GM10847 (cell line): Measurements from ENCODE around the gene IFT43.

Source experiments
- POLR2A ChIP-seq: IDR thresholded peaks from 2 replicates; pipeline ENCODE4 v1.6.1; 2011; ENCODE audit not compliant: insufficient read length; ENCODE audit errors: extremely low read depth

Gene IFT43

DNA sequence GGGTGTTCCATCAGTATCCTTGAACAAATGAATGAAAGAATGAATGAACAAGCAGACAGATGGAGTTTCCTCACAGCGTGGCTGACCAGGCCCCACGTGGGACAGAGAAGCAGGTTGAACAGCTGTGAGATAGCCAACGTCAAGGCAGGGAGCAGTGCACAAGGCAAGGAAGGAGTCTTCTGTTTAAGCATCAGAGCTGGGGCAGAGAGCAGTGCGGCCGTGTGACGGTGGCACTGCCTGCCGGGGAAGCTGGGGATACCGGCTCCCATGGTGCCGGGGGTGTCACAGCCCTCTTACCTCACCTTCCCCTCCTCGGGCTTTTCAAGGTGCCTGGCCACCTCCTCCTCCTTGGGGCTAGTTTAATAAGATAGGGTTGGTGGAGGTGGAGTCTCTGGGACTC lies 92.9 kb downstream of the IFT43 start:
- no peak for TF ChIP-seq POLR2A

DNA sequence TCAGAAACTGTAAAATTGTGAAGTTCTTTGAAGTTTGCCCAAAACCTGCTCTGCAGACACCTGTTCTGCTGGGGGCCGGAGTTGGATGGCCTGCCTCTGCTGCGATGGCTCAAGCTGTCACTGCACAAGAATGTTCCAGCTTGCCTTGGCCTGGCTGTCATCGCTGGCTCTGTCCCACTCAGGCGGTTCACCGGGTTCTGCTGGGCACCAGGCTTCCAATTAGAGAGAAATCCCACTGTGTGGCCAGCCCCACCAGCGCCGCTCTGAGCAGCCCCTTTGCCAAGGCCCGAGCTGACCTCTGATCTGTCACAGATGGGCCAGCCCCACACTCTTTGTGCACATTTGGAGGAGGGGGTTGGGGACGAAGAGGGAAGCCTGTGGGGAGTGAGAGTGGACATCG lies 94.5 kb downstream of the IFT43 start:
- no peak for TF ChIP-seq POLR2A

DNA sequence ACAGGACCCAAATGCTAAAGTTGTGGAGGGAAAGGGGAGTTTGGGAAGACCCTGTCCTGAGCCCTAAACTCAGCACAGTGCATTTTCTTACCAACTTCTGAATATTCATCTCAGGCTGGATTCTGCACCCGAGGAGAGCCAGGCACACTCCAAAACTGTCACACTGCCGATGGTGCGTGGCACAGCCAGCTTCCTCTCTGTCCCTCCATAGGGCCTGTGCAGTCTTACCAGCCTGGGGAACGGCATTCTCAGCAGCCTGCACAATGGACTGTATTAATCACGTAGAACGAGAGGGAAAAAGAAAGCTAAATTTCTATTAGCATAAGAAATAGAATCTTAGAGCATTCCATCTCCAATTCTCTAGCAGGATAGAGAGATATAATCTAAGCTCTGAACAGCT lies 94.9 kb downstream of the IFT43 start:
- no peak for TF ChIP-seq POLR2A

DNA sequence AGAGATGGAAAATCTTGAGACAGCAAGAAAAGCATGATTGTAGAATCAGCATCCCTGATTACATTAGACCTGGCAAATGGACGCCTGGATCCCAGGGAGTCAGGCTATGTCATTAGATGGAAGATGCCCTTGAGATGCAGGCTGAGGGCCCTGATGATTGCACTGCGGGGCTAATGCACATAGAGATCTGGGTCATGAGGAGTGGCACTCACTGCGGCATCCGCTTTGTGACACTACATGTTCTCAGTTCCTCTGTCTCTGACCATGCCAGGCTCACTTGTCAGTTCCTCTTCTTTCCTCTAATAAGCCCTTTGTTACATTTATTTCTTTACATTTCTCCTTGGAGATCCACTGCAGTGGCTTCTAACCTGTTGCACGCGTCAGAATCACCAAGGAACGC lies 96.1 kb downstream of the IFT43 start:
- TF ChIP-seq POLR2A: no peak

DNA sequence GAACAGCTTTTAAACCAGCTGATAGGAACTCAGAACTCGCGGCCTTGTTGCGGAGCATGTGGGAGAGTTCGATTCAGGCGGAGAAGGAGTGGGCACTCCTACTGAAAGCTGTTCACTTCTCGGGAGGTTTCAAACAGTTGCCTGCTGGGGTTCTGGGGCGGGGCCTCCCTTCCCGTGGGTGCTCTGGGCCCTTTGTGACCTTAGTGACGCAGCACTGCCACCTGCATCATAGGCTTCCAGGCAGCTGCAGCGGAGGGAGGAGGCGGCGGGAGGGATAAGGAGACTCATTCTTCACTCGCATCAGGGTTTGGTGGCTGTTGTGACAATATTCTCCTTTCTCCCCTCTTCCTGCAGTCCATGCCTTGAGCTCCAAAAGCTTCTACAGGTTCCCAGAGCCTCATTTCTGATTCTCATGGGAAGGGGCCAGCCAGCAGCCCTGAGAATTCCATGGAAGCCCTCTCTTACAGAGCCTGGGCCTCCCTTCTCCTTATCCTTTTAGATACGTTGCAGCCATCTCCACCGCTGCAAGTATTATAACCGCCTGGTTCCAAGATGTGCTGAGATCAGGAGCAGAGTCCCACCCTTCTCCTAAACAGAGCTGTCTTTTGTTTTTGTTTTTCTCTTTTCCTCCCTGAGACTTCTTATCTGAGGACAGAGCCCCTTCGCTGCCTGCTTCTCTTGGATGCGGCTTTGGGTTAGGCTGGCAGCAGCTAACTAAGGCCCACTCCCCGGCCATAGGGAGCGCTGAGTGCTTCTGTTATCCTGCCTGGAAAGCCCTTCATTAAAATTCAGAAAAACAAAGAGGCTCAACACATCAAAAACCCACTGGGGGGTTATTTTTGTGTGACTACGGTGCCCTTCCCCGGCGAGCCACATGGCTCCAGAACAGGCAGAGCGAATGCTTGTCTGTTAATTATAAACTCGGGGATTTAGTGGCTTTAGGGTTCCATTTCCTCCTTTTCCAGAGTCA lies 98.5 kb downstream of the IFT43 start:
- TF ChIP-seq POLR2A: no peak

DNA sequence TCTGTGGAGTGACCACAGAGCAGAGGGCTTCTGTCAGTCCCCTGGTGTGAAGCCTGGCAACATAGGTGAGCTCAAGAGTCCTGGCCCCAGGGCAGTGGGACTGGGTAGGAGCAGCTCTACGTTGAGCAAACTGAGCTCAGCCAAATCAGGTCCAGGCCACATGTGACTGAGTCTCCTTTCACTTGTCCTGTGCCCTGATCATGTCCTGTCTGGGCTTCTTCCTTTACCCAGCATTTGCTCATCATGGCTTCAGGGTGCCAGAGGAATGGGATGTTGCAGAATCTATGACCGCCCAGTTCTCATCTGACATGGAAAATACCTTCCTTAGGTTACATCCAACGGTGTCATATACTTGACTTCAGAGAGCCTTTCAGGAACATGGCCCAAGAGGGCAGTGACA lies 99.8 kb downstream of the IFT43 start:
- TF ChIP-seq POLR2A: no peak

DNA sequence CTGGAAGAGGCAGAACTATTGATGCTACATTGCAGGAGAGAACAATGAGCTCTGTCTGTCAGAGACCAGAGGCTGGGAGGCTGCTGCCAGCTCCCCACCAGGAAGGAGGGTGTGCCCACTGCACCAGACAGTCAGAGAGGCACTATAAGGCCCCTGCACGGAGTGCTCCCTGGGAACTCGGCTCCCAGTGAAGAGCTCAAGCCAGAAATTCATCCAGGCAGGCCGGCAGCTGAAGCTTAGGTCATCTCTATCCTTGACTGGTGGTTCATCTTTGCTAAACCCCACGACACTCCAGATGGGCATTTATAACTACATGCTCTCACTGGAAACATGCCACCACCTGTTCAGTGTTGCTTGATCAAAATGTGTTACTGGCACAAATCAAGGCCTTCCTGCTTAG lies 101.1 kb downstream of the IFT43 start:
- TF ChIP-seq POLR2A: no peak

DNA sequence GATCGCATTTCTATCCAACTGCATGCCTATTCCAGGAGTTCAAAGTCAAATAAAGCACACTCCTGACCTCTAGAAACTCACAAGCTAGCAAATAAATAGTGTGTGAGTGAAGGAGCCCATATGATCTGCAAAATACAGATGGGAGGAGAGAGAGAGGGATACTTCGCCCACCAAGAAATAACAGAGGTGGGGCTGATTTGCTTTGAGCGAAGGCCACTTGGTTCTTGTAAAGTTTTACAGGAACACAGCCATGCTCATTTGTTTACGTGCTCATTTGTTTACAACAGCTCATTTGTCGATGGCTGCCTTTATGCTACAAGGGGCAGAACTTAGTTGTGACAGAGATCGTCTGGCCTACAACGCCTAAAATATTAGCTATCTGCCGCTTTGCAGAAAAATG lies 102.8 kb downstream of the IFT43 start:
- TF ChIP-seq POLR2A: no peak

DNA sequence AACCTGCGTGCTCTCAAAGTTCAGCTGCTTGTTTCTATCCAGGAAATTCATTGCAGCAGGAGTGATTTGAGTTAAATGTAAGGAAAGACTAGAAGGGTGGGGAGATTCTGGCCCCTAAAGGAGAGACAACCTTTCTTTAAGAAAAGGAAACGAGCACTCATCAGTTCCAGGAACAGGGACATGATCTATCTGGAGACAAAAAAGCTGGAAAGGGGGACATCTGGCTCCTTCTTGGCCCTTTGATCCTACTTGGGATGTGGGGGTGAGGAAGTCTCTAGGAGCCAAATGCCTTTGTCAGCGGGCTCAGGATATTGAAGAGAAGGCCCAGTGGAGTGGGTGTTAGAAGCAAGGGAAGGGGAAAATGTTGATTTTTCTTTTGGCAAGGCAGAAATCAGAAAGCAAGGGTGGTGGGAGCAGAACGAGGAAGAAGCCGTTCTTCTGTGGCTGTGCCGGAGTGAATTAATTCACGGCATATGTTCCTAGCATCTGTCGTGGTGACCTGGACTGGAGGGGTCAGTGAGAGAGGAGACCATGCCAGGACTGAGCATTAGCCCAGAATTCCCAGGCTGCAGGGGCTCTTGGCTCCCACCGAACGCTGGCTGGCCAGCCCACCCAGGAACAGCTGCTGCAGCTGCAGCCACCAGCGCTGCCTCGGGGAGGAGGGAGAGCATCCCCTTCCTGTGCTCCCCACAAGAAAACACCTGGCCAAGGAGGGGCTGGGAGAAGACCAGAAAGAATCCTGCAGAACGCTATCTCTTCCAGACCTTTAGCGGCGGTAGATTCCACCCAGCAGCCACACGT lies 103.4 kb downstream of the IFT43 start:
- TF ChIP-seq POLR2A: no peak

DNA sequence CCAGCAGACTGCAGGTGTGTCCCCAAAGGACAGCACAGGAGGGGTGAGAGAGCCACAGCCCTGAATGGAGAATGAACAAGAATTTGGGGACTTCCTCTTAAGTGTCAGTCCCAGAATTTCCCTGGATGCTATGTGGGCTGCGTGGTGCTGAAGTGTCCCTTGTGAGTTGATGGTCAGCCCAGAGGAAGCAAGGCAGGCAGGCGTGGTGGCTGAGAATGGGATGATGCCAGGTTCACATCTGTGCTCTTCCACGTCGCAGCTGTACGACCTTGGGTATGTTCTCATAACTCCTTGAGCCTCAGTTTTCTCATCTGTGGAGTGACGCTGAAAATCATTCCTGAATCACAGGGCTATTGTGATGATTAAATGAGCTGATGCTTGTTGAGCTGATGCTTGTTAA lies 104.0 kb downstream of the IFT43 start:
- TF ChIP-seq POLR2A: no peak

DNA sequence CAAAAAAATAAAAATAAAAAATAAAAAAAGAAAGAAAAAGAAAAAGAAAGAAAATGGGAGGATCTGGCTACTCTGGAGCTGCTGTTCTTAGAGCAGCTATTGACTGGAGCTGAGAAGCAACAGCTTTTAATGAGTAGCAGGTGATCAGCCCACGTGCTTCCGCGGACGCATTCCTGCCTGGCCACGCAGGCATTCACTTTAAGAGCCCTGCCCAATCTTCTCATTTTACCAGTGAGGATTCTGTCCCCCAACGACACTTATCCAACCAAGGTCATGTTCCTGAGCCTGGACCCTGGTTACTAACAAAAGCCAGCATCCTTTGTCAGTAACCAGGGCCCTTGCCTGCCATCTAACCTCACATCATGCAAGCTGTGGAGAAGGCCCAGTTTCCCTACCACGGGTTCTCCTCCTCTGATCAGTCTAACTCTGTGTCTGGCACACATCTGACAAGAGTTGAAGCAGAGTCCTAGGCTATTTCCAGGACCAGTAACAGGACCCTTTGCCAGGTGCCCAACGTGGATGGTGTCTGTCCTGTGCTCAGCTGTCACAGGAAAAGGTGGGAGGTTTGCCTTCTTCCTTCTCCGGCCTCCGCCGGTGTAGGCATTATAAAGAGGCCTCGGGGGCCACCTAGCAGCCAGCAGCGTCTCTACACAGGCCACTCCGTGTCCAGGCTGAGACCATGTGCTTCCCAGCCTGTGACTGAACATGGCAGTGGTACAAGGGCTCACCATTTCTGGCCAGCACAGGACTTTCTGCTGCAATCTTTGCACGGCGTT lies 105.2 kb downstream of the IFT43 start:
- no peak for TF ChIP-seq POLR2A

DNA sequence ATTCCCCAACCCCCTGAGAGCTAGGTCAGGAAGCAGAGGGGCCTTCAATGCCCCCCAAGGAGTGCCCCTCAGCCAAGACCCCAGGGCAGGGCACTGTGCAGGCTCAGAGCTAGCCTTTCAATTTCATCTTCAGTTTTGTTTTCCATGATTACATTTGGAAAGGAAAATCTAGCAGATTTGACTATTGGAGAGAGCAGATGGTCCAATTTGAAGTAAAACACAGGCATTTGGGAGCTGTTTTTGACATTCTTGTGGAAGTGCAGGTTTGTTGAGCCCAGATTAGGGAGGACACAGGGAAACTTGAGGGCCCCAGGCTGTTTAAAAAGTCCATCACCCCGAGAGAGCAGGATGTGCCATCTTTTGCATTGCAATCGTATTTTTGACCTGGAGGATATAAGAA lies 107.5 kb downstream of the IFT43 start:
- TF ChIP-seq POLR2A: no peak

DNA sequence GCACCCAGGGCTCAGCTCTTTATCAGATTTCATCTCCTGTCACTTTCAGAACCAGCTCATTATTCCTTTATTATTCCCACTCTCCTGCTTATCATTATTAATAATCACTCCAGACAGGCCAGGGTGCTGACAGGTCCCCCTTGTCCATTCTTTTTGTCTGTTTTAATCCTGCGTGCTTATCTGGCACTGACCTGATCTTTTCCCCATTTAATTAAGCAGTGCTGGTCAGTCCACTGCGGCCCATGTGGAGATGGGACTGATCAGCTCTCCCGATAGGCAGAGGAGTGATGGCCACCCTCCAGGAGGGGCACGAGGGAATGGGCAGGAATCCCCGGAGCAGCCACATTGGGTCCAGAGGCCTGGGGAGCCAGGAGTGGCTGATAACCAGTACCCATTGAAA lies 110.7 kb downstream of the IFT43 start:
- no peak for TF ChIP-seq POLR2A

DNA sequence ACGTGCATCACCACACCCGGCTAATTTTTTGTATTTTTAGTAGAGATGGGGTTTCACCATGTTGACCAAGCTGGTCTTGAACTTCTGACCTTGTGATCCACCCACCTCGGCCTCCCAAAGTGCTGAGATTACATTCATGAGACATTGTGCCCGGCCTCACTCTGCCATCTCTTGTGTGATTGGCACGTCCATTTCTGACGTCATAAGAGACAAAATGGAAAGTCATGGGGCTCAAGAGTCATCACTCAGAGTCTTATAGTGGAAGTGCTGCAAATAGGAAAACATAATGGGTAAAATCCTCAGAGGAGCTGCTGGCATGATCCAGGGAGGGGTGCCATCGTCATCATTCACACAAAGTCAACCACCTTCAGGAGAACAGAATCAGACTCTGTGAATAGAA lies 112.0 kb downstream of the IFT43 start:
- TF ChIP-seq POLR2A: no peak

DNA sequence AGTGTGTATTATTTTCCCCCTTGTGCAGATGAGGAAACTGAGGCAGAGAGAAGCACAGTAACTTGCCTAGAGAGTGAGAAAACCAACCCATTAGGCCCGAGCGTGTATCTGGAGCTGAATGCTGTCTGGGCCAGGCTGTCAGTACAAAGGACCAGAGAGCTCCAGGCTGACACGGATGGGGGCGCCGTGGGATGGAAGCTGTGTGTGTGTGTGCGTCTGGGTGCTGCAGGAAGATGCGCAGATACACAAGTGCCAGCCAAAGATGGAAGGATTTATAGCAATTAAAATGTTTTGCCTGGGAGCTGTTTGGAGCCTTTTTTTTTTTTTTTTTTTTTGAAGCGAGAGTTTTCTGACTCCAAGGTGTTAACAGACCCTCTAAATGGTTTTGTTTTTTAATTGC lies 112.5 kb downstream of the IFT43 start:
- no peak for TF ChIP-seq POLR2A

DNA sequence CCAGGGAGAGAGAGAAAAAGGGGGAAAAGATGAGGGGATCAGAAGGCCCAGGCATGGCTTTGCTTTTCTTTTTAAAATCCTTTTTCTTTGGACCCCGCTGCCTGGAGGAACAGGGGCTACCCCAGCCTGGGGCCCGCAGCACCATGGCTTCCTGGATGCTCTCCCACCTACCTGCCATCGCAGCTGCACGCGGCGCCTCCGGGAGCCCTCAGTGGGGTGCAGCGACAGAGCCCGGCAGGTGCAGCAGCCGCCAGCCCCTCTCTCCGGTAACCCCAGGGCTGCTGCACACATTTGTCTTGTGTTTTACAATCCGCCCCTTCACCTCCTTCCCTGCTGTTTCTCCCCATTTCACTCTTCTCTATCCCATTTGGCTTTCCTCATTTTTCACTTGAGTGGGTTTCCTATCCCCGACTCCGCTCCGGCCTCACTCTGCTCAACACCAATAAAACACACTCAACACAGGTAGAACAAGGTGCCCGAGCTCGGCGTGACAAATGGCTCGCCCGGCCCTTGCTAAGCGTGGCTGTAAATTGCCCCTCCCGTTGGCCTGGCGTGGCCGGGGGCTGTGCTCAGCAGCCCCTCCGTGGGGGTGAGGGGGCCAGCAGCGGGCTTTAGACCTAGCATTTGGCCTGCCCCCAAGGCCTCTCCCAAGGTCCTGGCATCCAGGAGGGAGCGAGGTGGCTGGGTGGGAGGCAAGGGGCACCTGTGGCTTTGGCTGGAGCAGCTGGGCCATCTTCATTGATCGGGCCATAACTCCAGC lies 113.5 kb downstream of the IFT43 start:
- no peak for TF ChIP-seq POLR2A
